SK-N-SH (cell line): ENCODE measurements around the gene IRX6. TPM values are rescaled to one million over a fixed set of nuclear protein-coding genes. Genes with fewer than 3 reads are reported as not detected.

Experiments
- CTCF ChIA-PET: fragments of 300-600, 350-600 bp; formaldehyde crosslinking; extraction: SDS; loops from one replicate; lab custom pipeline; 2021; lab: Yijun Ruan, JAX
- POLR2A ChIA-PET: fragments of 350-600 bp; sonication (Branson Sonifier 250); formaldehyde crosslinking; extraction: SDS; loops from one replicate; lab custom pipeline; 2020; ENCODE audit warnings: antibody characterized with exemption, inconsistent platforms; lab: Yijun Ruan, JAX
- DNase-seq: peaks from one replicate; pipeline ENCODE4 v3.0.0; 2012
- H2AFZ ChIP-seq: fragments of 200-600 bp; sonication (generic); 2 replicates; pipeline ENCODE4 v1.8.1; 2016; ENCODE audit warnings: antibody characterized with exemption, mild to moderate bottlenecking, low read depth
- H3F3A ChIP-seq: fragments of 200-600 bp; sonication (generic); replicated peaks from 2 replicates; pipeline ENCODE3; 2016; ENCODE audit warnings: antibody characterized with exemption, mild to moderate bottlenecking; ENCODE audit not compliant: insufficient read depth
- H3K27ac ChIP-seq, 2 experiments: fragments of 200-500 bp in 1 of 2; fragments of 200-600 bp in 1 of 2; sonication (Bioruptor generic) in 1 of 2; sonication (generic), shearing (Covaris generic) in 1 of 2; 2 replicates each; pipeline versions ENCODE4 v1.5.1 to v1.6.1; 2014 to 2016; ENCODE audit warnings: low read depth in 2 of 2, inconsistent platforms in 1 of 2, low read length in 1 of 2, mild to moderate bottlenecking in 1 of 2, mixed read lengths in 1 of 2
- H3K27me3 ChIP-seq: fragments of 200-600 bp; sonication (generic), shearing (Covaris generic); 2 replicates; pipeline ENCODE4 v1.6.1; 2016; ENCODE audit warnings: mixed run types; ENCODE audit not compliant: insufficient read depth
- H3K36me3 ChIP-seq, 2 experiments: fragments of 200-500 bp in 1 of 2; fragments of 200-600 bp in 1 of 2; sonication (Bioruptor generic) in 1 of 2; sonication (generic) in 1 of 2; replicated peaks in 1 of 2; 2 replicates each; pipeline versions ENCODE3 to v1.5.1; 2014 to 2016; ENCODE audit warnings: low read length in 1 of 2, mild to moderate bottlenecking in 1 of 2; ENCODE audit not compliant: insufficient read depth in 2 of 2, control insufficient read depth in 1 of 2
- H3K4me1 ChIP-seq, 2 experiments: fragments of 200-500 bp in 1 of 2; fragments of 200-600 bp in 1 of 2; sonication (Bioruptor generic) in 1 of 2; sonication (generic), shearing (Covaris generic) in 1 of 2; 2 replicates each; pipeline versions ENCODE4 v1.5.1 to v1.6.1; 2014 to 2016; ENCODE audit warnings: low read depth in 1 of 2, low read length in 1 of 2, mixed run types in 1 of 2; ENCODE audit not compliant: insufficient read depth in 2 of 2, control insufficient read depth in 1 of 2
- H3K4me2 ChIP-seq: fragments of 200-600 bp; sonication (generic), shearing (Covaris generic); 2 replicates; pipeline ENCODE4 v1.6.1; 2017; ENCODE audit warnings: mixed run types
- H3K4me3 ChIP-seq, 2 experiments: fragments of 200-500 bp in 1 of 2; fragments of 200-600 bp in 1 of 2; sonication (Bioruptor generic) in 1 of 2; sonication (generic), shearing (Covaris generic) in 1 of 2; 2 replicates each; pipeline versions ENCODE4 v1.5.1 to v1.8.1; 2014 to 2016; ENCODE audit warnings: low read depth in 2 of 2, inconsistent platforms in 1 of 2, low read length in 1 of 2, mild to moderate bottlenecking in 1 of 2, mixed read lengths in 1 of 2, moderate library complexity in 1 of 2
- H3K79me2 ChIP-seq: fragments of 200-600 bp; sonication (generic); 2 replicates; pipeline ENCODE4 v1.8.1; 2017; ENCODE audit warnings: mild to moderate bottlenecking; ENCODE audit not compliant: insufficient read depth
- H3K9ac ChIP-seq: fragments of 200-600 bp; sonication (generic); 2 replicates; pipeline ENCODE4 v1.6.1; 2017; ENCODE audit warnings: mixed run types
- H3K9me2 ChIP-seq: fragments of 200-600 bp; sonication (generic); 2 replicates; pipeline ENCODE4 v1.6.1; 2017; ENCODE audit warnings: mixed run types
- H3K9me3 ChIP-seq: fragments of 200-600 bp; sonication (generic); 2 replicates; pipeline ENCODE4 v1.6.1; 2017; ENCODE audit warnings: mixed run types, mild to moderate bottlenecking, moderate library complexity
- H4K20me1 ChIP-seq: fragments of 200-600 bp; sonication (generic); 2 replicates; pipeline ENCODE4 v1.6.1; 2017; ENCODE audit warnings: mild to moderate bottlenecking, mixed run types; ENCODE audit not compliant: insufficient read depth
- CHD2 ChIP-seq: fragments of 150-350 bp; IDR thresholded peaks from 2 replicates; pipeline ENCODE4 v1.6.1; 2018; ENCODE audit warnings: low read length; ENCODE audit not compliant: partially characterized antibody
- EP300 ChIP-seq, 2 experiments: IDR thresholded peaks; 2 replicates each; pipeline versions ENCODE4 v1.4.0 to v1.6.1; 2012; ENCODE audit warnings: borderline replicate concordance in 1 of 2, low read depth in 1 of 2, low read length in 1 of 2
- FOXJ3 ChIP-seq: sonication (generic); formaldehyde crosslinking; IDR thresholded peaks from 2 replicates; pipeline ENCODE4 v1.5.1; 2020; ENCODE audit warnings: mild to moderate bottlenecking, missing genetic modification reagents
- GABPA ChIP-seq: IDR thresholded peaks from 2 replicates; pipeline ENCODE4 v1.4.0; 2012; ENCODE audit warnings: low read depth, mild to moderate bottlenecking
- GATA2 ChIP-seq: sonication (generic); formaldehyde crosslinking; IDR thresholded peaks from 2 replicates; pipeline ENCODE4 v1.5.0; 2020; ENCODE audit warnings: mild to moderate bottlenecking, missing genetic modification reagents
- MAX ChIP-seq: IDR thresholded peaks from 2 replicates; pipeline ENCODE4 v1.4.0; 2012; ENCODE audit warnings: low read depth
- MEF2A ChIP-seq: IDR thresholded peaks from 2 replicates; pipeline ENCODE4 v1.4.0; 2012; ENCODE audit warnings: low read depth, borderline replicate concordance
- NFIC ChIP-seq: IDR thresholded peaks from 2 replicates; pipeline ENCODE4 v1.4.0; 2012; ENCODE audit warnings: borderline replicate concordance
- NRF1 ChIP-seq: IDR thresholded peaks from 2 replicates; pipeline ENCODE4 v1.6.1; 2012; ENCODE audit warnings: low read depth, mild to moderate bottlenecking, low read length
- PBX3 ChIP-seq: IDR thresholded peaks from 2 replicates; pipeline ENCODE4; 2012
- REST ChIP-seq: IDR thresholded peaks from 2 replicates; pipeline ENCODE4 v1.6.1; 2012; ENCODE audit warnings: mild to moderate bottlenecking, low read depth, low read length, moderate library complexity
- SMC3 ChIP-seq: IDR thresholded peaks from 2 replicates; pipeline ENCODE4 v1.6.1; 2012; ENCODE audit warnings: low read depth, low read length, improper control_type of control experiment
- TEAD4 ChIP-seq: IDR thresholded peaks from 2 replicates; pipeline ENCODE4 v1.4.0; 2012; ENCODE audit warnings: mild to moderate bottlenecking, borderline replicate concordance; ENCODE audit not compliant: insufficient read depth
- USF1 ChIP-seq: IDR thresholded peaks from 2 replicates; pipeline ENCODE4 v1.4.0; 2012; ENCODE audit warnings: low read depth, borderline replicate concordance
- USF2 ChIP-seq: fragments of 150-350 bp; IDR thresholded peaks from 2 replicates; pipeline ENCODE4 v1.6.1; 2017; ENCODE audit warnings: antibody characterized with exemption, low read length, low read depth, borderline replicate concordance
- ZBTB33 ChIP-seq: IDR thresholded peaks from 2 replicates; pipeline ENCODE4 v1.4.0; 2012; ENCODE audit warnings: low read depth, borderline replicate concordance
- WGBS: methylation state at CpG from one replicate; pipeline ENCODE4 v1.1.6; 2017; ENCODE audit warnings: low lambda C conversion rate; 5-methylcytosine and 5-hydroxymethylcytosine counted together
- polyA plus RNA-seq, 3 experiments: library from polyadenylated mRNA; depleted of rRNA; stranded (reverse); fragments of >200 nt; gene quantifications; 2 replicates each; pipeline ENCODE4 v1.2.3, GENCODE V29; 2012

The IRX6 gene
- polyA plus RNA-seq, 1 of the 3 experiments (the other 2 are of a cell fraction) = not detected

GRCh38 chr16:55372792-55373488 lies 48.9 kb downstream of the IRX6 start:
- Histone ChIP-seq H2AFZ (no peak overlapping the region), H4K20me1 (no peaks in the 10 kb centered on the region), H3K4me1 (peaks cover 9 to 25% of the 10 kb centered on the region in 2 experiments; a peak in 3 of 4 replicates), H3F3A (no peaks in the 10 kb centered on the region), H3K4me2 (no peak overlapping the region), H3K27ac (peak overlapping the region in 1 of 2 experiments; percentile 92; a peak in 2 of 4 replicates), H3K9ac (no peak overlapping the region), H3K79me2 (no peaks in the 10 kb centered on the region), H3K27me3 (peaks cover 9% of the 10 kb centered on the region; the same call in 1 of the 2 replicates), H3K4me3 (no peak overlapping the region), H3K9me3 (no peaks in the 10 kb centered on the region), H3K36me3 (no peaks in the 10 kb centered on the region), H3K9me2 (no peaks in the 10 kb centered on the region)
- whole genome bisulfite sequencing = 44% methylated on average over 12 of the region's 12 CpGs
- CTCF ChIA-PET = interaction anchor here (0.9 to 3.9 kb wide), 15 partner anchors 8 to 1823 kb away, joined by 3 to 42 read pairs (median 6); partner anchors contain the start of genes IRX5 and IRX6
- TF ChIP-seq CHD2 (peak; percentile 8), FOXJ3 (0 out of 2 replicates have a peak, but pooled peaks have one; percentile 22), PBX3 (no peak), GATA2 (peak; percentile 45; the same call in 1 of the 2 replicates), NRF1 (0 out of 2 replicates have a peak, but pooled peaks have one; percentile 9), EP300 (IDR thresholded peaks at IDR 0.05; ENCODE audit: borderline replicate concordance in 1 of 2, low read depth in 1 of 2, low read length in 1 of 2) (no peak)
- DNase-seq = peak; percentile 43
- POLR2A ChIA-PET = interaction anchor here (0.9 kb wide), 1 partner anchor 444 kb away, joined by 3 read pairs; no protein-coding TSS in a partner anchor

- TF ChIP-seq USF2 (no peak), REST (no peak), MAX (no peak), SMC3 (no peak), FOXJ3 (no peak), NFIC (no peak), CHD2 (no peak), GABPA (no peak), MEF2A (no peak), ZBTB33 (no peak), USF1 (no peak), TEAD4 (no peak), EP300 (IDR thresholded peaks at IDR 0.05; ENCODE audit: borderline replicate concordance in 1 of 2, low read depth in 1 of 2, low read length in 1 of 2) (no peak)
- TF ChIP-seq, all 33 proteins: peak for 0
- H4K20me1 ChIP-seq = no peaks in the 10 kb centered on the region
- H3K9me3 ChIP-seq = no peaks in the 10 kb centered on the region
- H3K4me1 ChIP-seq = peaks cover 4 to 25% of the 10 kb centered on the region in 2 experiments; a peak in 3 of 4 replicates
- POLR2A ChIA-PET = no interaction called here
- H3K4me3 ChIP-seq = no peak overlapping the region
- H3K4me2 ChIP-seq = no peak overlapping the region
- peak overlapping the region in 1 of 2 experiments; percentile 92; a peak in 2 of 4 replicates for H3K27ac ChIP-seq
- H3K27me3 ChIP-seq = peaks cover 9% of the 10 kb centered on the region; the same call in 1 of the 2 replicates
- H3K79me2 ChIP-seq = no peaks in the 10 kb centered on the region
- no peaks in the 10 kb centered on the region for H3F3A ChIP-seq
- DNase-seq = no peak
- H3K9me2 ChIP-seq = no peaks in the 10 kb centered on the region
- H3K36me3 ChIP-seq = no peaks in the 10 kb centered on the region
- CTCF ChIA-PET = interaction anchor here (0.9 to 3.9 kb wide), 10 partner anchors 8 to 1824 kb away, joined by 3 to 42 read pairs (median 6); partner anchors contain the start of genes IRX5 and IRX6
- no peak overlapping the region for H2AFZ ChIP-seq
- H3K9ac ChIP-seq = no peak overlapping the region
These were observed 49.5 kb downstream of the IRX6 start for GRCh38 chr16:55373489-55373832.
